ENCODE results near the gene TAF3. TPM values are rescaled to one million over a fixed set of nuclear protein-coding genes. Genes with fewer than 3 reads are reported as not detected.
"Not testable (repeated sequence)": the region's sequence is repeated elsewhere in the genome, so short reads cannot be mapped to it uniquely, and the experiment has no call there.

TAF3 gene, protein sequence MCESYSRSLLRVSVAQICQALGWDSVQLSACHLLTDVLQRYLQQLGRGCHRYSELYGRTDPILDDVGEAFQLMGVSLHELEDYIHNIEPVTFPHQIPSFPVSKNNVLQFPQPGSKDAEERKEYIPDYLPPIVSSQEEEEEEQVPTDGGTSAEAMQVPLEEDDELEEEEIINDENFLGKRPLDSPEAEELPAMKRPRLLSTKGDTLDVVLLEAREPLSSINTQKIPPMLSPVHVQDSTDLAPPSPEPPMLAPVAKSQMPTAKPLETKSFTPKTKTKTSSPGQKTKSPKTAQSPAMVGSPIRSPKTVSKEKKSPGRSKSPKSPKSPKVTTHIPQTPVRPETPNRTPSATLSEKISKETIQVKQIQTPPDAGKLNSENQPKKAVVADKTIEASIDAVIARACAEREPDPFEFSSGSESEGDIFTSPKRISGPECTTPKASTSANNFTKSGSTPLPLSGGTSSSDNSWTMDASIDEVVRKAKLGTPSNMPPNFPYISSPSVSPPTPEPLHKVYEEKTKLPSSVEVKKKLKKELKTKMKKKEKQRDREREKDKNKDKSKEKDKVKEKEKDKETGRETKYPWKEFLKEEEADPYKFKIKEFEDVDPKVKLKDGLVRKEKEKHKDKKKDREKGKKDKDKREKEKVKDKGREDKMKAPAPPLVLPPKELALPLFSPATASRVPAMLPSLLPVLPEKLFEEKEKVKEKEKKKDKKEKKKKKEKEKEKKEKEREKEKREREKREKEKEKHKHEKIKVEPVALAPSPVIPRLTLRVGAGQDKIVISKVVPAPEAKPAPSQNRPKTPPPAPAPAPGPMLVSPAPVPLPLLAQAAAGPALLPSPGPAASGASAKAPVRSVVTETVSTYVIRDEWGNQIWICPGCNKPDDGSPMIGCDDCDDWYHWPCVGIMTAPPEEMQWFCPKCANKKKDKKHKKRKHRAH
- 4.8 and 5.1 TPM in 2 replicates for total RNA-seq

DNA sequence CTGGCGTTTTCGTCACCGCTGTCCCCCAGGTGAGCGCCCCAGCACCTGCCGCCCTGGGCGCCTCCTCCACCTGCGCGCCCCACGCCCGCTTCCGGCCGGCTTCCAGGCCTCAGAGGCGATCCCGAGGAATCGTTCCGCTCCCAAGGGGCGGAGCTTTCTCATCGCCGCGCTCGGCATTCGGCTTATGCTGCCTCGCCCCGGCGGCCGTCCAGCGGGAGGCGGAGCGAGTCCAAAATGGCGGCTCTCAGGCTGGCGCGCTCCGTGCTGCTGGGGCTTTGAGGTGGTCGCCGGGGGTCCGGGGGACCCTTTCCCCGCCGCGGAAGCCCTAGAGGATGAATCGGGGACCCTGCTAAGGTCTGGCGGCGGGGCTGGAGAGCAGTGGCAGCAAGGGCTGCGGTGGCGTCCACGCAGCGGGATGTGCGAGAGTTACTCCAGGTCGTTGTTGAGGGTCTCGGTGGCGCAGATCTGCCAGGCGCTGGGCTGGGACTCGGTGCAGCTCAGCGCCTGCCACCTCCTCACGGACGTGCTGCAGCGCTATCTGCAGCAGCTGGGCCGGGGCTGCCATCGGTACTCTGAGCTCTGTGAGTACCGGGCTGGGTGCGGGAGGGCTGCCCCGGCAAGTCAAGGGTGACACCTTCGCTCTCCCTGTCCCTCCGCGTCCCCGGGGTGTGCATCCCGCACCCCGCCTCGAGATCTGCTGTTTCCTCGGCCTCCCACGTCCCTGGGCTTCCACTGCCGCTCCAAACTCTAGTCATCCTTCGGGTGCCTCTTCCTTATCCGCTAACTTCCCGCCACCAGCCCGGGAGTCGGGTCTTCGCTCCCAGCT lies at the start of gene TAF3:
TAF3 (plus strand) TSS at position 211 of the 826 bp plus-strand sequence; CDS start at position 416, 205 bp downstream.
- no peak for TF ChIP-seq CTCF (IDR thresholded peaks at IDR 0.05; ENCODE audit: insufficient read depth, low read length, poor library complexity, severe bottlenecking)
- Histone ChIP-seq H3K27me3 (ENCODE audit: control insufficient read depth, insufficient read depth, low read length) (no peaks in the 10 kb centered on the region), H3K36me3 (ENCODE audit: control insufficient read depth, insufficient read depth, low read length) (no peaks in the 10 kb centered on the region), H3K4me3 (ENCODE audit: low read depth, low read length) (peak within 1 kb of the TSS; percentile 94)
- peak; percentile 16 for DNase-seq (ENCODE audit: low read depth)

- no peak for TF ChIP-seq CTCF (IDR thresholded peaks at IDR 0.05; ENCODE audit: insufficient read depth, low read length, poor library complexity, severe bottlenecking)
- no peak for DNase-seq (ENCODE audit: low read depth)
- H3K4me3 ChIP-seq (ENCODE audit: low read depth, low read length): no peak overlapping the region
- H3K27me3 ChIP-seq (ENCODE audit: control insufficient read depth, insufficient read depth, low read length): no peaks in the 10 kb centered on the region
- no peaks in the 10 kb centered on the region for H3K36me3 ChIP-seq (ENCODE audit: control insufficient read depth, insufficient read depth, low read length)
Measured at GRCh38 chr10:7773845-7774801, 44.2 kb upstream of the TAF3 start.

GRCh38 chr10:7776777-7777176 lies 41.5 kb upstream of the TAF3 start:
- no peaks in the 10 kb centered on the region for H3K36me3 ChIP-seq (ENCODE audit: control insufficient read depth, insufficient read depth, low read length)
- no peaks in the 10 kb centered on the region for H3K27me3 ChIP-seq (ENCODE audit: control insufficient read depth, insufficient read depth, low read length)
- DNase-seq (ENCODE audit: low read depth): no peak
- no peak for TF ChIP-seq CTCF (IDR thresholded peaks at IDR 0.05; ENCODE audit: insufficient read depth, low read length, poor library complexity, severe bottlenecking)
- H3K4me3 ChIP-seq (ENCODE audit: low read depth, low read length): no peak overlapping the region

GRCh38 chr10:7782194-7782593 lies 36.1 kb upstream of the TAF3 start:
- H3K4me3 ChIP-seq (ENCODE audit: low read depth, low read length); DNase-seq (ENCODE audit: low read depth); H3K36me3 ChIP-seq (ENCODE audit: control insufficient read depth, insufficient read depth, low read length); H3K27me3 ChIP-seq (ENCODE audit: control insufficient read depth, insufficient read depth, low read length): not testable (repeated sequence)

- Histone ChIP-seq H3K36me3 (ENCODE audit: control insufficient read depth, insufficient read depth, low read length) (no peaks in the 10 kb centered on the region), H3K4me3 (ENCODE audit: low read depth, low read length) (no peak overlapping the region), H3K27me3 (ENCODE audit: control insufficient read depth, insufficient read depth, low read length) (no peaks in the 10 kb centered on the region)
- no peak for TF ChIP-seq CTCF (IDR thresholded peaks at IDR 0.05; ENCODE audit: insufficient read depth, low read length, poor library complexity, severe bottlenecking)
- no peak for DNase-seq (ENCODE audit: low read depth)
Measured at GRCh38 chr10:7786430-7786829, 31.9 kb upstream of the TAF3 start.
